OCI-LY7 (cell line): ENCODE data around the gene CSRNP3. TPM values are rescaled to one million over a fixed set of nuclear protein-coding genes. Genes with fewer than 3 reads are reported as not detected.
"Not testable (repeated sequence)": the region's sequence is repeated elsewhere in the genome, so short reads cannot be mapped to it uniquely, and the experiment has no call there.

Experiments used
- BruUV-seq: library from RNA; stranded (reverse); fragments of 400-500 nt; replicated peaks from 2 replicates; lab custom pipeline; 2021; lab: Mats Ljungman, UMichigan
- CTCF ChIA-PET: fragments of 300-600 bp; sonication (Branson Sonifier 250); formaldehyde crosslinking; loops from one replicate; lab custom pipeline; 2022; ENCODE audit warnings: antibody characterized with exemption; ENCODE audit not compliant: unreplicated experiment; lab: Charles Lee
- POLR2A ChIA-PET: fragments of 300-600 bp; sonication (Branson Sonifier 250); formaldehyde crosslinking; loops from one replicate; lab custom pipeline; 2022; ENCODE audit warnings: antibody characterized with exemption; lab: Charles Lee
- DNase-seq: peaks from one replicate; pipeline ENCODE4 v3.0.0-alpha.2; 2015; ENCODE audit warnings: low spot score
- H2AFZ ChIP-seq: fragments of 200-600 bp; sonication (generic), shearing (Covaris generic); 2 replicates; pipeline ENCODE4 v1.6.1; 2014; ENCODE audit warnings: mild to moderate bottlenecking, antibody characterized with exemption, low read length, moderate library complexity
- H3K27ac ChIP-seq: fragments of 200-600 bp; sonication (generic); 2 replicates; pipeline ENCODE4 v1.5.1; 2014; ENCODE audit warnings: mixed run types, low read depth, mild to moderate bottlenecking, moderate library complexity, low read length, inconsistent platforms; ENCODE audit not compliant: poor library complexity, severe bottlenecking
- H3K36me3 ChIP-seq: fragments of 200-600 bp; sonication (generic); 2 replicates; pipeline ENCODE4 v1.6.1; 2014; ENCODE audit warnings: mild to moderate bottlenecking, antibody characterized with exemption, low read length, moderate library complexity, mixed read lengths; ENCODE audit not compliant: insufficient read depth
- H3K4me1 ChIP-seq: fragments of 200-600 bp; sonication (generic); 2 replicates; pipeline ENCODE4 v1.5.1; 2014; ENCODE audit warnings: mild to moderate bottlenecking, low read length; ENCODE audit not compliant: insufficient read depth, poor library complexity, severe bottlenecking
- H3K4me2 ChIP-seq: fragments of 200-600 bp; sonication (generic); 2 replicates; pipeline ENCODE4 v1.6.1; 2014; ENCODE audit warnings: mild to moderate bottlenecking, low read length
- H3K4me3 ChIP-seq: fragments of 200-600 bp; sonication (generic); 2 replicates; pipeline ENCODE4 v1.5.1; 2014; ENCODE audit warnings: mild to moderate bottlenecking, low read depth, low read length; ENCODE audit not compliant: poor library complexity, severe bottlenecking
- H3K79me2 ChIP-seq: fragments of 200-600 bp; sonication (generic); 2 replicates; pipeline ENCODE4 v1.6.1; 2016; ENCODE audit warnings: low read depth, mild to moderate bottlenecking, low read length, moderate library complexity, mixed read lengths; ENCODE audit not compliant: insufficient read depth
- H3K9me2 ChIP-seq: fragments of 200-600 bp; sonication (generic); 2 replicates; pipeline ENCODE4 v1.6.1; 2016; ENCODE audit warnings: mild to moderate bottlenecking, low read length, mixed read lengths; ENCODE audit not compliant: insufficient read depth
- H3K9me3 ChIP-seq: fragments of 200-600 bp; sonication (generic); 2 replicates; pipeline ENCODE4 v1.6.1; 2014; ENCODE audit warnings: mild to moderate bottlenecking, mixed run types, low read length, mixed read lengths
- H4K20me1 ChIP-seq: fragments of 200-600 bp; sonication (generic); 2 replicates; pipeline ENCODE4 v1.6.1; 2014; ENCODE audit warnings: mild to moderate bottlenecking, antibody characterized with exemption, low read length, moderate library complexity, mixed read lengths; ENCODE audit not compliant: insufficient read depth
- EZH2phosphoT487 ChIP-seq: fragments of 200-600 bp; sonication (generic); IDR thresholded peaks from 2 replicates; pipeline ENCODE4 v1.6.1; 2018; ENCODE audit warnings: low read depth, borderline replicate concordance, mild to moderate bottlenecking, mixed run types, antibody characterized with exemption, low read length, moderate library complexity, mixed read lengths
- intact Hi-C: fragments of 100-400 bp; cut with micrococcal nuclease; formaldehyde crosslinking; loops from one replicate; pipeline ENCODE4 v1.10.0; 2022; ENCODE audit not compliant: unreplicated experiment
- total RNA-seq, 2 experiments: library from RNA; depleted of rRNA in 1 of 2; stranded (reverse); fragments of >200 nt in 1 of 2; shearing (Covaris generic) in 1 of 2; gene quantifications; 2 replicates each; pipeline ENCODE4 v1.2.3, GENCODE V29; 2014 to 2022
- TF ChIP-seq, protein P1 (sequence below): fragments of 200-600 bp; sonication (generic); conservative IDR thresholded peaks from 2 replicates; pipeline ENCODE4 v1.5.1; 2014; ENCODE audit warnings: mild to moderate bottlenecking, antibody characterized with exemption, low read length, moderate library complexity, mixed read lengths

CSRNP3 gene
- total RNA-seq, 2 experiments from 2014 or later: 0.44 to 1.4 TPM

DNA sequence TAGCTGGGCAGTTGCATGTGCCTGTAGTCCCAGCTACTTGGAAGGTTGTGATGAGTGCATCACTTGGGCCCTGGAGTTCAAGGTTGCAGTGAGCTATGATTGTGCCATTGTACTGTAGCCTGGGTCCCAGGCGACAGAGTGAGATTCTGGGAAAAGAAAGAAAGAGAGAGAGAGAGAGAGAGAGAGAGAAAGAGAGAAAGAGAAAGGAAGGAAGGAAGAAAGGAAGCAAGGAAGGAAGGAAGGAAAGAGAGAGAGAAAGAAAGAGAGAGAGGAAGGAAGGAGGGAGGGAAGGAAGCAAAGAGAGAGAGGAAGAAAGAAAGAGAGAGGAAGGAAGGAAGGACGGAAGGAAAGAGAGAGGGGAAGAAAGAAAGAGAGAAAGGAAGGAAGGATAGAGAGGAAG, 196.1 kb downstream of the CSRNP3 start:
- DNase-seq: no peak
- BruUV-seq: no TSS peak
- Histone ChIP-seq H3K9me3 (no peaks in the 10 kb centered on the region), H4K20me1 (no peaks in the 10 kb centered on the region), H3K36me3 (no peaks in the 10 kb centered on the region), H3K4me1 (no peaks in the 10 kb centered on the region), H3K79me2 (no peaks in the 10 kb centered on the region), H3K9me2 (no peaks in the 10 kb centered on the region), H2AFZ (no peak overlapping the region), H3K4me3 (no peak overlapping the region), H3K27ac (no peak overlapping the region), H3K4me2 (no peak overlapping the region)
- no peak for TF ChIP-seq EZH2phosphoT487
- TF ChIP-seq, protein P1, sequence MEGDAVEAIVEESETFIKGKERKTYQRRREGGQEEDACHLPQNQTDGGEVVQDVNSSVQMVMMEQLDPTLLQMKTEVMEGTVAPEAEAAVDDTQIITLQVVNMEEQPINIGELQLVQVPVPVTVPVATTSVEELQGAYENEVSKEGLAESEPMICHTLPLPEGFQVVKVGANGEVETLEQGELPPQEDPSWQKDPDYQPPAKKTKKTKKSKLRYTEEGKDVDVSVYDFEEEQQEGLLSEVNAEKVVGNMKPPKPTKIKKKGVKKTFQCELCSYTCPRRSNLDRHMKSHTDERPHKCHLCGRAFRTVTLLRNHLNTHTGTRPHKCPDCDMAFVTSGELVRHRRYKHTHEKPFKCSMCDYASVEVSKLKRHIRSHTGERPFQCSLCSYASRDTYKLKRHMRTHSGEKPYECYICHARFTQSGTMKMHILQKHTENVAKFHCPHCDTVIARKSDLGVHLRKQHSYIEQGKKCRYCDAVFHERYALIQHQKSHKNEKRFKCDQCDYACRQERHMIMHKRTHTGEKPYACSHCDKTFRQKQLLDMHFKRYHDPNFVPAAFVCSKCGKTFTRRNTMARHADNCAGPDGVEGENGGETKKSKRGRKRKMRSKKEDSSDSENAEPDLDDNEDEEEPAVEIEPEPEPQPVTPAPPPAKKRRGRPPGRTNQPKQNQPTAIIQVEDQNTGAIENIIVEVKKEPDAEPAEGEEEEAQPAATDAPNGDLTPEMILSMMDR: no peak
- CTCF ChIA-PET: interaction anchor here (1.1 kb wide), 1 partner anchor 11 kb away, joined by 4 read pairs; no protein-coding TSS in a partner anchor
- intact Hi-C loops: no loop called here
- POLR2A ChIA-PET: no interaction called here

GRCh38 chr2:165666073-165666472, 196.6 kb downstream of the CSRNP3 start:
- BruUV-seq, DNase-seq, H3K27ac ChIP-seq, H3K4me2 ChIP-seq, H2AFZ ChIP-seq, H3K79me2 ChIP-seq, H3K36me3 ChIP-seq, H4K20me1 ChIP-seq, H3K9me2 ChIP-seq, H3K4me3 ChIP-seq, H3K9me3 ChIP-seq, H3K4me1 ChIP-seq, intact Hi-C loops, POLR2A ChIA-PET: not testable (repeated sequence)
- CTCF ChIA-PET: interaction anchor here (1.1 kb wide), 1 partner anchor 12 kb away, joined by 4 read pairs; no protein-coding TSS in a partner anchor

DNA sequence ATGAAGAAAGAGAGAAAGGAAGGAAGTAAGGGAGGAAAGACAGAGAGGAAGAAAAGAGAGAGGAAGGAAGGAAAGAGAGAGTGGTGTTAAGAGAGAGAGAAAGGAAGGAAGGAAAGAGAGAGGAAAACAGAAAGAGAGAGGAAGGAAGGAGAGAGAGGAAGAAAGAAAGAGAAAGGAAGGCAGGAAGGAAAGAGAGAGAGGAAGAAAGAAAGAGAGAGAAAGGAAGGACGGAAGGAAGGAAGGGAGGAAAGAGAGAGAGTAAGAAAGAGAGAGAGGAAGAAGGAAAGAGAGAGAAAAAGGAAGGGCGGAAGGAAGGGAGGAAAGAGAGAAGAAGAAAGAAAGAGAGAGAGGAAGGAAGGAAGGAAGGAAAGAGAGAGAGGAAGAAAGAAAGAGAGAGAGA, 197.1 kb downstream of the CSRNP3 start:
- no peak for DNase-seq
- intact Hi-C loops: no loop called here
- Histone ChIP-seq H4K20me1 (no peaks in the 10 kb centered on the region), H3K27ac (no peak overlapping the region), H3K36me3 (no peaks in the 10 kb centered on the region; the same call in 1 of the 2 replicates), H3K9me3 (peaks cover 7% of the 10 kb centered on the region; the same call in 1 of the 2 replicates), H3K9me2 (no peaks in the 10 kb centered on the region), H3K79me2 (no peaks in the 10 kb centered on the region), H2AFZ (no peak overlapping the region), H3K4me1 (peaks cover 4% of the 10 kb centered on the region), H3K4me3 (no peak overlapping the region), H3K4me2 (no peak overlapping the region)
- TF ChIP-seq, protein P1: no peak
- TF ChIP-seq EZH2phosphoT487: no peak
- BruUV-seq: no TSS peak
- ChIA-PET POLR2A (no interaction called here), CTCF (no interaction called here)
